Measurements from ENCODE around the gene SHKBP1. TPM values are rescaled to one million over a fixed set of nuclear protein-coding genes. Genes with fewer than 3 reads are reported as not detected.

SHKBP1 gene
- total RNA-seq, 1 experiment from 2014 or later, result 92.9 TPM

DNA sequence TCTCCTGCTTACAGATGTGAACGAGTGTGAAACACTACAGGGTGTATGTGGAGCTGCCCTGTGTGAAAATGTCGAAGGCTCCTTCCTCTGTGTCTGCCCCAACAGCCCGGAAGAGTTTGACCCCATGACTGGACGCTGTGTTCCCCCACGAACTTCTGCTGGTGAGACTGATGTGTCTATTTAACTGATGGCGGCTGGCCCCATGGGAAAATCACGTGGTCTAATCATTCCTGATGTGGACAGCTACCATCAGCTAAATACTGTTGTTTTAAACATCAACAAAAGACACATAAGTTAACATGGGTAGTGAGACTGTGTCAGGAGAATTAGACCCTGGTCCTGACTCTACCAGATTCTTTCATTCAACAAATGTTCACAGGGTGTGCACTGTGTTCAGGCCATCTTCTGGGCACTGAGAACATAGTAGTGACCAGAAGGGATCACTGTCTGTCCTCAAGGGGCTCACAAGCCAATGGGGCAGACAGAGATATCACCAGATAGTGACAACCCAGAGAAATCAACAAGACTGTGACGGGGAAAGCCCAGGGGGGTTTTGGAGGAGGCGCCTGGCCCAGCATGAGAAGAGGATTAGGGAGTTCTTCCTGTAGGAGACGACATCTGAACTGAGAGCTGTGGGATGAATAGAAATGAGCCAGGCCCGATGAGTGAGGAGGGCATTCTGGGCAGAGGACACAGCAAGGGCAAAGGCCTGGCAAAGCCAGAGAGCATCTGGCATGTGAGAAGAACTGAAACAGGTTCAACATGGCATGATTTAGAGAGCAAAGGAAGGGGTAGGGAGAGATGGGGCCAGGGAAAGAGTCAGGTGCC, 42.9 kb downstream of the SHKBP1 start:
- no peaks in the 10 kb centered on the region; a peak in 2 of 5 replicates for H3K9me3 Mint-ChIP-seq
- H3K9me3 ChIP-seq (ENCODE audit: control insufficient read depth, low read depth, low read length), result no peaks in the 10 kb centered on the region
- no peak overlapping the region for H3K27ac ChIP-seq (ENCODE audit: insufficient read length, low read depth, low read length)
- no peak overlapping the region for H2BK12ac ChIP-seq (ENCODE audit: insufficient read length, low read depth, low read length)
- H4K91ac ChIP-seq (ENCODE audit: insufficient read length, low read depth, low read length), result no peak overlapping the region
- no peak overlapping the region for H3K56ac ChIP-seq (ENCODE audit: insufficient read length, low read depth, low read length)
- no peak overlapping the region for H4K8ac ChIP-seq (replicated peaks; ENCODE audit: insufficient read length, low read depth, low read length)
- H3K4me2 ChIP-seq (ENCODE audit: insufficient read depth, insufficient read length, low read length), result no peak overlapping the region
- H2BK120ac ChIP-seq (ENCODE audit: low read depth, low read length, poor library complexity, severe bottlenecking), result no peak overlapping the region
- H3T11ph ChIP-seq (ENCODE audit: low read length), result no peak overlapping the region
- WGBS (ENCODE audit: extremely low coverage, insufficient read length, low lambda C conversion rate), result no CpG with 5 or more reads among the region's 11 CpGs
- H2AK5ac ChIP-seq (ENCODE audit: insufficient read length, low read length), result no peak overlapping the region
- H3K18ac ChIP-seq (ENCODE audit: insufficient read length, low read depth, low read length), result no peak overlapping the region
- H3K79me1 ChIP-seq (ENCODE audit: insufficient read depth, low read depth, low read length, poor library complexity, severe bottlenecking), result no peaks in the 10 kb centered on the region
- H3K4me3 Mint-ChIP-seq, result no peak overlapping the region
- H2BK15ac ChIP-seq (ENCODE audit: low read depth, low read length), result no peak overlapping the region
- H3K27me3 ChIP-seq (ENCODE audit: insufficient read depth, low read length), result no peaks in the 10 kb centered on the region
- no peak overlapping the region for H2BK5ac ChIP-seq (ENCODE audit: insufficient read length, low read length)
- DNase-seq, result no peak
- no peaks in the 10 kb centered on the region for H3K79me2 ChIP-seq (ENCODE audit: insufficient read depth, low read length)
- H4K20me1 ChIP-seq (ENCODE audit: control insufficient read depth, insufficient read depth, insufficient read length), result no peaks in the 10 kb centered on the region
- peaks cover 19 to 26% of the 10 kb centered on the region in 2 experiments for H3K4me1 Mint-ChIP-seq
- H3K23me2 ChIP-seq (ENCODE audit: insufficient read length, low read depth, low read length, poor library complexity, severe bottlenecking), result peaks cover 4% of the 10 kb centered on the region
- no peak overlapping the region for H4K5ac ChIP-seq (ENCODE audit: insufficient read length, low read depth, low read length)
- no peak overlapping the region for H3K23ac ChIP-seq (ENCODE audit: insufficient read length, low read depth, low read length)
- H3K4me1 ChIP-seq (ENCODE audit: insufficient read depth, low read length), result no peaks in the 10 kb centered on the region
- H2BK20ac ChIP-seq (ENCODE audit: low read depth, low read length, poor library complexity, severe bottlenecking), result no peak overlapping the region
- H3K14ac ChIP-seq (ENCODE audit: insufficient read depth, low read length), result no peak overlapping the region
- H3K9ac ChIP-seq (ENCODE audit: extremely low read depth, insufficient read length, low read length), result no peak overlapping the region
- no peaks in the 10 kb centered on the region; the same call in 1 of the 2 replicates for H3K27me3 Mint-ChIP-seq (ENCODE audit: low read depth)
- no peak overlapping the region for H2AFZ ChIP-seq (ENCODE audit: low read length)
- peaks cover 28 to 68% (median 54%) of the 10 kb centered on the region in 3 experiments; a peak in 6 of 7 replicates for H3K36me3 Mint-ChIP-seq (ENCODE audit: insufficient read depth in 1 of 3, low read depth in 3 of 3)
- no peak overlapping the region for H3K27ac Mint-ChIP-seq
- H3K4ac ChIP-seq (ENCODE audit: low read depth, low read length), result no peak overlapping the region
- TF ChIP-seq, protein P1, sequence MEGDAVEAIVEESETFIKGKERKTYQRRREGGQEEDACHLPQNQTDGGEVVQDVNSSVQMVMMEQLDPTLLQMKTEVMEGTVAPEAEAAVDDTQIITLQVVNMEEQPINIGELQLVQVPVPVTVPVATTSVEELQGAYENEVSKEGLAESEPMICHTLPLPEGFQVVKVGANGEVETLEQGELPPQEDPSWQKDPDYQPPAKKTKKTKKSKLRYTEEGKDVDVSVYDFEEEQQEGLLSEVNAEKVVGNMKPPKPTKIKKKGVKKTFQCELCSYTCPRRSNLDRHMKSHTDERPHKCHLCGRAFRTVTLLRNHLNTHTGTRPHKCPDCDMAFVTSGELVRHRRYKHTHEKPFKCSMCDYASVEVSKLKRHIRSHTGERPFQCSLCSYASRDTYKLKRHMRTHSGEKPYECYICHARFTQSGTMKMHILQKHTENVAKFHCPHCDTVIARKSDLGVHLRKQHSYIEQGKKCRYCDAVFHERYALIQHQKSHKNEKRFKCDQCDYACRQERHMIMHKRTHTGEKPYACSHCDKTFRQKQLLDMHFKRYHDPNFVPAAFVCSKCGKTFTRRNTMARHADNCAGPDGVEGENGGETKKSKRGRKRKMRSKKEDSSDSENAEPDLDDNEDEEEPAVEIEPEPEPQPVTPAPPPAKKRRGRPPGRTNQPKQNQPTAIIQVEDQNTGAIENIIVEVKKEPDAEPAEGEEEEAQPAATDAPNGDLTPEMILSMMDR (conservative IDR thresholded peaks at IDR 0.05), result no peak
